Panc1 (cell line): ENCODE measurements around the gene ATRNL1. TPM values are rescaled to one million over a fixed set of nuclear protein-coding genes. Genes with fewer than 3 reads are reported as not detected.

ENCODE experiments used
- ATAC-seq: fragments of 200-7000 bp; cut with Tn5 transposase; 2 replicates; pipeline ENCODE4 v1.9.1; 2020; ENCODE audit warnings: mild to moderate bottlenecking, moderate library complexity
- BruUV-seq: library from RNA; stranded (reverse); fragments of 400-500 nt; replicated peaks from 2 replicates; lab custom pipeline; 2021; lab: Mats Ljungman, UMichigan
- CTCF ChIA-PET: fragments of 300-600 bp; sonication (Branson Sonifier 250); formaldehyde crosslinking; loops from one replicate; lab custom pipeline; 2022; ENCODE audit warnings: antibody characterized with exemption; lab: Charles Lee
- POLR2A ChIA-PET: fragments of 300-600 bp; sonication (Branson Sonifier 250); formaldehyde crosslinking; loops from one replicate; lab custom pipeline; 2022; ENCODE audit warnings: antibody characterized with exemption; lab: Charles Lee
- DNase-seq: peaks from one replicate; pipeline ENCODE4 v3.0.0-alpha.2; 2010; ENCODE audit warnings: low read depth, low spot score
- H3K27ac ChIP-seq: 2 replicates; pipeline ENCODE4 v1.5.1; 2011; ENCODE audit warnings: mild to moderate bottlenecking, low read length, inconsistent platforms
- H3K27me3 ChIP-seq: fragments of 200-500 bp; sonication (Bioruptor generic); 2 replicates; pipeline ENCODE4 v1.6.0; 2014; ENCODE audit warnings: low read length, inconsistent platforms; ENCODE audit not compliant: control insufficient read depth, insufficient read depth
- H3K36me3 ChIP-seq: fragments of 200-500 bp; sonication (Bioruptor generic); 2 replicates; pipeline ENCODE4 v1.5.1; 2014; ENCODE audit warnings: inconsistent platforms, mild to moderate bottlenecking, low read length, moderate library complexity; ENCODE audit not compliant: control insufficient read depth, insufficient read depth
- H3K4me1 ChIP-seq: 2 replicates; pipeline ENCODE4 v1.5.1; 2011; ENCODE audit warnings: inconsistent platforms, mild to moderate bottlenecking, low read length, moderate library complexity; ENCODE audit not compliant: control insufficient read depth, insufficient read depth
- H3K4me3 ChIP-seq, 2 experiments: 2 replicates each; pipeline ENCODE4 v1.5.1; 2011 to 2012; ENCODE audit warnings: low read depth in 2 of 2, low read length in 2 of 2, mild to moderate bottlenecking in 2 of 2, inconsistent platforms in 1 of 2, moderate library complexity in 1 of 2
- H3K9me3 ChIP-seq: fragments of 200-500 bp; sonication (Bioruptor generic); 2 replicates; pipeline ENCODE4 v1.5.1; 2014; ENCODE audit warnings: low read depth, mild to moderate bottlenecking, inconsistent platforms, low read length, moderate library complexity; ENCODE audit not compliant: control insufficient read depth, insufficient read depth
- POLR2AphosphoS5 ChIP-seq: IDR thresholded peaks from 2 replicates; pipeline ENCODE4 v1.6.1; 2012; ENCODE audit warnings: mild to moderate bottlenecking, low read depth, low read length, moderate library complexity
- SIN3A ChIP-seq: IDR thresholded peaks from 2 replicates; pipeline ENCODE4 v1.6.1; 2012; ENCODE audit warnings: low read depth, mild to moderate bottlenecking, low read length, moderate library complexity, borderline replicate concordance; ENCODE audit not compliant: insufficient read depth
- TCF7L2 ChIP-seq: IDR thresholded peaks from 2 replicates; pipeline ENCODE4 v1.6.1; 2011; ENCODE audit warnings: mild to moderate bottlenecking, low read depth, low read length, inconsistent platforms
- in situ Hi-C: cut with HindIII; loops from 2 replicates; pipeline ENCODE4 v1.10.0; 2016; ENCODE audit warnings: low sequenced_read_pairs, low pct_unique_long_range_greater_than_20kb
- intact Hi-C: fragments of 100-400 bp; cut with micrococcal nuclease; formaldehyde crosslinking; loops from one replicate; pipeline ENCODE4 v1.10.0; 2022; ENCODE audit not compliant: unreplicated experiment
- total RNA-seq: library from RNA; stranded (reverse); gene quantifications from one replicate; pipeline ENCODE4 v1.2.1, GENCODE V29; 2021; ENCODE audit not compliant: unreplicated experiment
- TF ChIP-seq, protein P1 (sequence below): fragments of 450-650 bp; IDR thresholded peaks from 2 replicates; pipeline ENCODE4 v1.5.1; 2017; ENCODE audit warnings: mild to moderate bottlenecking
- TF ChIP-seq, protein P2 (sequence below), 2 experiments: IDR thresholded peaks; 2 replicates each; pipeline ENCODE4 v1.6.1; 2011 to 2012; ENCODE audit warnings: low read depth in 2 of 2, control low read depth in 1 of 2, low read length in 1 of 2, mild to moderate bottlenecking in 1 of 2, moderate library complexity in 1 of 2; ENCODE audit not compliant: insufficient read depth in 1 of 2

Gene ATRNL1
- total RNA-seq, 1 experiment from 2014 or later: 17.1 TPM

DNA sequence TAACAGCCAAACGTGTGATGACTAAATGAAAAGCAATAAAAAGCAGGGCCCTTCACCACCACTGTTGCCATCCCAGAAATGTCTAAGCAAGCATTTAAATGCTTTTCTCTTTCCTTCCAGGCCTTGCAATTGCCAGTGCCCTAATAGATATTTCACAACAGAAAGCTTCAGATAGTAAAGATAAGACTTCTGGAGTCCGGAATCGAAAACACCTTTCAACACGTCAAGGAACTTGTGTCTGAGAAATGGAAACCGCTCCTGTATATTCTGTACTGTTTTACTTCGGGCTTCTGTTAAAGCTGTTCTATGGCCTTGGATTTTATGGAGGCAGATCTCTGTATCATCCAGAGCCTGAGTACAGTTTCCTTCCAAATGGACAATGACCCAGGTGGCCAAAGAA is 851.4 kb downstream of the ATRNL1 start:
- DNase-seq (no peak), ATAC-seq (no peak)
- ChIA-PET CTCF (no interaction called here), POLR2A (no interaction called here)
- Histone ChIP-seq H3K27ac (no peak overlapping the region), H3K27me3 (no peaks in the 10 kb centered on the region), H3K4me1 (no peaks in the 10 kb centered on the region), H3K36me3 (no peaks in the 10 kb centered on the region), H3K9me3 (no peaks in the 10 kb centered on the region), H3K4me3 (no peak overlapping the region)
- in situ Hi-C loops: no loop called here
- no peak for TF ChIP-seq SIN3A
- TF ChIP-seq, protein P1, sequence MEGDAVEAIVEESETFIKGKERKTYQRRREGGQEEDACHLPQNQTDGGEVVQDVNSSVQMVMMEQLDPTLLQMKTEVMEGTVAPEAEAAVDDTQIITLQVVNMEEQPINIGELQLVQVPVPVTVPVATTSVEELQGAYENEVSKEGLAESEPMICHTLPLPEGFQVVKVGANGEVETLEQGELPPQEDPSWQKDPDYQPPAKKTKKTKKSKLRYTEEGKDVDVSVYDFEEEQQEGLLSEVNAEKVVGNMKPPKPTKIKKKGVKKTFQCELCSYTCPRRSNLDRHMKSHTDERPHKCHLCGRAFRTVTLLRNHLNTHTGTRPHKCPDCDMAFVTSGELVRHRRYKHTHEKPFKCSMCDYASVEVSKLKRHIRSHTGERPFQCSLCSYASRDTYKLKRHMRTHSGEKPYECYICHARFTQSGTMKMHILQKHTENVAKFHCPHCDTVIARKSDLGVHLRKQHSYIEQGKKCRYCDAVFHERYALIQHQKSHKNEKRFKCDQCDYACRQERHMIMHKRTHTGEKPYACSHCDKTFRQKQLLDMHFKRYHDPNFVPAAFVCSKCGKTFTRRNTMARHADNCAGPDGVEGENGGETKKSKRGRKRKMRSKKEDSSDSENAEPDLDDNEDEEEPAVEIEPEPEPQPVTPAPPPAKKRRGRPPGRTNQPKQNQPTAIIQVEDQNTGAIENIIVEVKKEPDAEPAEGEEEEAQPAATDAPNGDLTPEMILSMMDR: no peak
- TF ChIP-seq, protein P2, sequence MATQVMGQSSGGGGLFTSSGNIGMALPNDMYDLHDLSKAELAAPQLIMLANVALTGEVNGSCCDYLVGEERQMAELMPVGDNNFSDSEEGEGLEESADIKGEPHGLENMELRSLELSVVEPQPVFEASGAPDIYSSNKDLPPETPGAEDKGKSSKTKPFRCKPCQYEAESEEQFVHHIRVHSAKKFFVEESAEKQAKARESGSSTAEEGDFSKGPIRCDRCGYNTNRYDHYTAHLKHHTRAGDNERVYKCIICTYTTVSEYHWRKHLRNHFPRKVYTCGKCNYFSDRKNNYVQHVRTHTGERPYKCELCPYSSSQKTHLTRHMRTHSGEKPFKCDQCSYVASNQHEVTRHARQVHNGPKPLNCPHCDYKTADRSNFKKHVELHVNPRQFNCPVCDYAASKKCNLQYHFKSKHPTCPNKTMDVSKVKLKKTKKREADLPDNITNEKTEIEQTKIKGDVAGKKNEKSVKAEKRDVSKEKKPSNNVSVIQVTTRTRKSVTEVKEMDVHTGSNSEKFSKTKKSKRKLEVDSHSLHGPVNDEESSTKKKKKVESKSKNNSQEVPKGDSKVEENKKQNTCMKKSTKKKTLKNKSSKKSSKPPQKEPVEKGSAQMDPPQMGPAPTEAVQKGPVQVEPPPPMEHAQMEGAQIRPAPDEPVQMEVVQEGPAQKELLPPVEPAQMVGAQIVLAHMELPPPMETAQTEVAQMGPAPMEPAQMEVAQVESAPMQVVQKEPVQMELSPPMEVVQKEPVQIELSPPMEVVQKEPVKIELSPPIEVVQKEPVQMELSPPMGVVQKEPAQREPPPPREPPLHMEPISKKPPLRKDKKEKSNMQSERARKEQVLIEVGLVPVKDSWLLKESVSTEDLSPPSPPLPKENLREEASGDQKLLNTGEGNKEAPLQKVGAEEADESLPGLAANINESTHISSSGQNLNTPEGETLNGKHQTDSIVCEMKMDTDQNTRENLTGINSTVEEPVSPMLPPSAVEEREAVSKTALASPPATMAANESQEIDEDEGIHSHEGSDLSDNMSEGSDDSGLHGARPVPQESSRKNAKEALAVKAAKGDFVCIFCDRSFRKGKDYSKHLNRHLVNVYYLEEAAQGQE (IDR thresholded peaks at IDR 0.05; ENCODE audit: insufficient read depth in 1 of 2, low read depth in 2 of 2, low read length in 1 of 2): no peak
- no peak for TF ChIP-seq POLR2AphosphoS5
- TF ChIP-seq TCF7L2: no peak
- no TSS peak for BruUV-seq
- intact Hi-C loops: no loop called here

DNA sequence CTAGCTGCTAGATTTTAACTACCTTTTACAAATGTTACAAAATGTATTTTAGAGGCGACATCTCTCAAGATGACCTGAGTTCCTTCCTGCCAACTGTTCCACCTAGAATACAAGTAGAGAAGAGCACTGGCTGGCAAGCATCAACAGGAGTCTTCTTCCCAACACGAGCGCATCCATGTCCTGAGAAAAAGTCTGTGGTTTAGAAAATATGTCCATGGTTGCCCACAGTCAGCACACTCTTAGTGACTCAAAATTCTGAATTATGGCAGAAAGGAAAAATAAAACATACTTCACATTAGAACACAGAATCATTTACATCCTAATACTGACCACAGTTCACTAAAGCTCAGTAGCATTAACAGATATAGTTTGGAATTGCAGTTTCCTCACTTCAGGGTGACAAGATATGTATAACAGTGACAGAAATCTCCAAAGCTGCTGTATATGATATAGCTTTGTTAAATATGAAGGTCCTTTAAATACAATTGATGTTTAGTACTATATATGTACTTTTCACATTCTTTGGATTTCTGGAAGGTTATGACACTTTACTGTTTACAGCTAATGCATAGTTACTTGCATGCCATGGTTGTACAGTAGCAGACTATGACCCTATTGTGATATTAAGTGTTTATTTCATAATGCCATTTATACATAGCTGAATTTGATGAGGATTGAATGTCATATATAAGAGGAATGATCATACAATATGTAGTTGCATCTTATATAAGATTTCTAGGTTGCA is 852.7 kb downstream of the ATRNL1 start:
- Histone ChIP-seq H3K4me3 (no peak overlapping the region), H3K4me1 (no peaks in the 10 kb centered on the region), H3K27me3 (no peaks in the 10 kb centered on the region), H3K36me3 (no peaks in the 10 kb centered on the region), H3K9me3 (no peaks in the 10 kb centered on the region), H3K27ac (no peak overlapping the region)
- CTCF ChIA-PET: no interaction called here
- ATAC-seq (no peak), DNase-seq (no peak)
- in situ Hi-C loops (no loop called here), intact Hi-C loops (no loop called here)
- BruUV-seq: no TSS peak
- TF ChIP-seq, protein P1: no peak
- TF ChIP-seq TCF7L2: no peak
- POLR2A ChIA-PET: no interaction called here
